Right hindlimb (tissue), 1 donor: ENCODE measurements around the gene EOLA2.
A peak's percentile ranks its signal among the peaks of the same experiment; 100 is the strongest.
"Not testable (repeated sequence)": the region's sequence is repeated elsewhere in the genome, so short reads cannot be mapped to it uniquely, and the experiment has no call there.

Experiments used
- DNase-seq: peaks from one replicate; pipeline ENCODE4 v3.0.0-alpha.2; 2018

Gene EOLA2

GRCh38 chrX:149938427-149938880 lies at the start of gene EOLA2:
Gene EOLA2 (minus strand): TSS chrX:149938491. CDS start chrX:149933874, 4,617 bp downstream.
- peak; percentile 97 for DNase-seq

GRCh38 chrX:149987613-149988012 lies 49.3 kb upstream of the EOLA2 start:
- DNase-seq: no peak

GRCh38 chrX:149984411-149984810 lies 46.1 kb upstream of the EOLA2 start:
- no peak for DNase-seq

GRCh38 chrX:149982310-149982709 lies 44.0 kb upstream of the EOLA2 start:
- DNase-seq: no peak

GRCh38 chrX:149979126-149979644 lies 40.9 kb upstream of the EOLA2 start:
- DNase-seq: no peak

GRCh38 chrX:149962859-149963757 lies 24.8 kb upstream of the EOLA2 start:
- peak; percentile 55 for DNase-seq

GRCh38 chrX:149962010-149962409 lies 23.7 kb upstream of the EOLA2 start:
- no peak for DNase-seq

GRCh38 chrX:149961572-149961971 lies 23.3 kb upstream of the EOLA2 start:
- no peak for DNase-seq

- DNase-seq: no peak
Observed at GRCh38 chrX:149950681-149951080, 12.4 kb upstream of the EOLA2 start.

- no peak for DNase-seq
Observed at GRCh38 chrX:149949743-149950436, 11.6 kb upstream of the EOLA2 start.

GRCh38 chrX:149948016-149948415 lies 9.7 kb upstream of the EOLA2 start:
- DNase-seq: no peak

GRCh38 chrX:149946932-149947331 lies 8.6 kb upstream of the EOLA2 start:
- not testable (repeated sequence) for DNase-seq

- not testable (repeated sequence) for DNase-seq
Observed at GRCh38 chrX:149945820-149946219, 7.5 kb upstream of the EOLA2 start.

GRCh38 chrX:149945087-149945670 lies 6.9 kb upstream of the EOLA2 start:
- DNase-seq: not testable (repeated sequence)

GRCh38 chrX:149940674-149941024 lies 2.4 kb upstream of the EOLA2 start:
- DNase-seq: not testable (repeated sequence)

- peak; percentile 97 for DNase-seq
Observed at GRCh38 chrX:149939905-149940673, 1.8 kb upstream of the EOLA2 start.

- no peak for DNase-seq
Observed at GRCh38 chrX:149939655-149939904, 1.3 kb upstream of the EOLA2 start.

- DNase-seq: peak; percentile 96
Observed at GRCh38 chrX:149938881-149939654, 777 bp upstream of the EOLA2 start.

GRCh38 chrX:149937871-149938426 lies 342 bp downstream of the EOLA2 start:
- no peak for DNase-seq

- DNase-seq: not testable (repeated sequence)
Observed at GRCh38 chrX:149937328-149937727, 963 bp downstream of the EOLA2 start.

GRCh38 chrX:149933547-149933946 lies 4.7 kb downstream of the EOLA2 start:
- not testable (repeated sequence) for DNase-seq

- not testable (repeated sequence) for DNase-seq
Observed at GRCh38 chrX:149932970-149933369, 5.3 kb downstream of the EOLA2 start.
